HepG2 (cell line): ENCODE data around the gene TTN.

Source experiments
- HMGXB3 ChIP-seq: sonication (generic); formaldehyde crosslinking; IDR thresholded peaks from 2 replicates; pipeline ENCODE4 v1.4.0; 2020; ENCODE audit warnings: missing genetic modification reagents, borderline replicate concordance
- HNF1A ChIP-seq, 2 experiments: sonication (generic) in 1 of 2; formaldehyde crosslinking in 1 of 2; IDR thresholded peaks; 2 replicates each; pipeline versions ENCODE4 v1.4.0 to v1.6.1; 2016 to 2020; ENCODE audit warnings: borderline replicate concordance in 1 of 2, low read depth in 1 of 2, mild to moderate bottlenecking in 1 of 2, missing genetic modification reagents in 1 of 2
- PRDM4 ChIP-seq: sonication (generic); formaldehyde crosslinking; IDR thresholded peaks from 2 replicates; pipeline ENCODE4 v1.9.0; 2021; ENCODE audit warnings: missing genetic modification reagents, borderline replicate concordance
- TF ChIP-seq, protein P1 (sequence below), 2 experiments: sonication (generic) in 1 of 2; formaldehyde crosslinking in 1 of 2; IDR thresholded peaks; 2 replicates each; pipeline versions ENCODE4 v1.5.1 to v1.6.1; 2011 to 2020; ENCODE audit warnings: borderline replicate concordance in 1 of 2, low read depth in 1 of 2, low read length in 1 of 2, mild to moderate bottlenecking in 1 of 2, missing genetic modification reagents in 1 of 2, moderate library complexity in 1 of 2

- TF ChIP-seq HNF1A (IDR thresholded peaks at IDR 0.05; ENCODE audit: low read depth), result no peak
- no peak for TF ChIP-seq HNF1A (CRISPR knock-in tag; IDR thresholded peaks at IDR 0.05; ENCODE audit: borderline replicate concordance)
- TF ChIP-seq PRDM4 (CRISPR knock-in tag), result no peak
- TF ChIP-seq, protein P1, sequence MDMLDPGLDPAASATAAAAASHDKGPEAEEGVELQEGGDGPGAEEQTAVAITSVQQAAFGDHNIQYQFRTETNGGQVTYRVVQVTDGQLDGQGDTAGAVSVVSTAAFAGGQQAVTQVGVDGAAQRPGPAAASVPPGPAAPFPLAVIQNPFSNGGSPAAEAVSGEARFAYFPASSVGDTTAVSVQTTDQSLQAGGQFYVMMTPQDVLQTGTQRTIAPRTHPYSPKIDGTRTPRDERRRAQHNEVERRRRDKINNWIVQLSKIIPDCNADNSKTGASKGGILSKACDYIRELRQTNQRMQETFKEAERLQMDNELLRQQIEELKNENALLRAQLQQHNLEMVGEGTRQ (IDR thresholded peaks at IDR 0.05; ENCODE audit: low read depth, low read length), result no peak
- TF ChIP-seq, protein P1 (CRISPR knock-in tag; IDR thresholded peaks at IDR 0.05; ENCODE audit: borderline replicate concordance), result no peak
- TF ChIP-seq HMGXB3 (CRISPR knock-in tag), result no peak
These were observed 279.6 kb downstream of the TTN start for GRCh38 chr2:178527592-178527991.
